NB4 (cell line): Measurements from ENCODE around the gene CLCN7.

Source experiments
- DNase-seq: peaks from one replicate; pipeline ENCODE4 v3.0.0; 2010; ENCODE audit warnings: low read depth
- H3K4me3 ChIP-seq: one replicate; pipeline ENCODE4 v1.5.1; 2011; ENCODE audit warnings: mild to moderate bottlenecking, low read depth, low read length, moderate library complexity
- MYC ChIP-seq: IDR thresholded peaks from 2 replicates; pipeline ENCODE4 v1.6.1; 2011; ENCODE audit warnings: low read depth, low read length
- POLR2A ChIP-seq: IDR thresholded peaks from 2 replicates; pipeline ENCODE4 v1.6.1; 2011; ENCODE audit warnings: mild to moderate bottlenecking; ENCODE audit not compliant: insufficient read length; ENCODE audit errors: extremely low read depth
- TF ChIP-seq, protein P1 (sequence below): IDR thresholded peaks from one replicate; pipeline ENCODE4 v1.5.1; 2012; ENCODE audit warnings: low read depth, low read length
- TF ChIP-seq, protein P2 (sequence below): IDR thresholded peaks from 2 replicates; pipeline ENCODE4 v1.6.1; 2011; ENCODE audit warnings: low read depth, low read length

Gene CLCN7

DNA sequence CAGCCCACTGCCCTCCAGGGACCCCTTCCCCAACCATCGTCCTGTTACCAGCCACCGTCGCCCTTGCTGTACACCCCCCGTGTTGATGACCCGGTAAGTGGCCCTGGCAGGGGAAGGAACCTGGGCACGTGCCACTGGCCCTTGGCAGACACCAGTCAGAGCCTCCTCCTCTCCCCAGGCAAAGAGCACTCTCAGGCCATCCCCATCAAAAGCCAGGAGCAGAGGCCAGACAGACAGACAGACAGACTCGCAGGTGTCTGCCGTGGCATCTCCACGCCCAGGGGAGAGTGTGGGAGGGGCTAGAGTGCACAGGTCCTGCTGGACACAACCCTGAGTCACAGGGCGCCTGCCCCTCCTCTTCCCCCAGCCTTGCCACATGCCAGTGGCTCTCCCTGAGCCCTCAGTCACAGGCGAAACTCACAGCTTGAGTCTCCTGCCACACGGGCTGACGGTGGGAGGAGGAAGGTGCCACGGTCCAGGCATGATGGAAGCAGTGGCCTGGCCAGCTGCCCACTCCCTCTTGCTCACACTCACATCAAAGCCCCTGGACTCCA is 7.8 kb downstream of the CLCN7 start:
- TF ChIP-seq, protein P1, sequence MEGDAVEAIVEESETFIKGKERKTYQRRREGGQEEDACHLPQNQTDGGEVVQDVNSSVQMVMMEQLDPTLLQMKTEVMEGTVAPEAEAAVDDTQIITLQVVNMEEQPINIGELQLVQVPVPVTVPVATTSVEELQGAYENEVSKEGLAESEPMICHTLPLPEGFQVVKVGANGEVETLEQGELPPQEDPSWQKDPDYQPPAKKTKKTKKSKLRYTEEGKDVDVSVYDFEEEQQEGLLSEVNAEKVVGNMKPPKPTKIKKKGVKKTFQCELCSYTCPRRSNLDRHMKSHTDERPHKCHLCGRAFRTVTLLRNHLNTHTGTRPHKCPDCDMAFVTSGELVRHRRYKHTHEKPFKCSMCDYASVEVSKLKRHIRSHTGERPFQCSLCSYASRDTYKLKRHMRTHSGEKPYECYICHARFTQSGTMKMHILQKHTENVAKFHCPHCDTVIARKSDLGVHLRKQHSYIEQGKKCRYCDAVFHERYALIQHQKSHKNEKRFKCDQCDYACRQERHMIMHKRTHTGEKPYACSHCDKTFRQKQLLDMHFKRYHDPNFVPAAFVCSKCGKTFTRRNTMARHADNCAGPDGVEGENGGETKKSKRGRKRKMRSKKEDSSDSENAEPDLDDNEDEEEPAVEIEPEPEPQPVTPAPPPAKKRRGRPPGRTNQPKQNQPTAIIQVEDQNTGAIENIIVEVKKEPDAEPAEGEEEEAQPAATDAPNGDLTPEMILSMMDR = no peak
- TF ChIP-seq, protein P2, sequence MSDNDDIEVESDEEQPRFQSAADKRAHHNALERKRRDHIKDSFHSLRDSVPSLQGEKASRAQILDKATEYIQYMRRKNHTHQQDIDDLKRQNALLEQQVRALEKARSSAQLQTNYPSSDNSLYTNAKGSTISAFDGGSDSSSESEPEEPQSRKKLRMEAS = no peak
- TF ChIP-seq POLR2A = no peak
- no peak for TF ChIP-seq MYC
- H3K4me3 ChIP-seq = no peak overlapping the region
- DNase-seq = no peak

DNA sequence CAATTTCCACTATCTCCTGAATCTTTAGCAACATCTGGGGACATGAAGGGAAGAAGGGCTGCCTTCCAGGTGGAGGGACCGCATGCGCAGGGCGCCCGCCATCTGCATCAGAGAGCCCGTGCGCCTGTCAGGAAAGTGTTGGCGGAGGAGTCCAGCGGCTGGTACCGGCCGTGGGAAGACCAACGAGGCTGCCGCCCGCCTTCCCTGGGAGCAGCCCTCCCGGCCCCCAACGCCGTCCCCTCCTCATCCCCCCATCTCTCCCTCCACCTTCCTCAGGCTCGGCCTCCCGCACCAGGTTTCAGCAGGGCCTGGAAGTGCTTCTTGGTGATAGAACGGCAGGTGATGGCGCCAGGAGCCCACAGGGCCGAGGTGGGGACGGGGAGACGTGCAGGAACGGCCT is 8.8 kb downstream of the CLCN7 start:
- H3K4me3 ChIP-seq = no peak overlapping the region
- no peak for DNase-seq
- TF ChIP-seq MYC = no peak
- TF ChIP-seq, protein P1 = no peak
- no peak for TF ChIP-seq POLR2A
- TF ChIP-seq, protein P2 = no peak

DNA sequence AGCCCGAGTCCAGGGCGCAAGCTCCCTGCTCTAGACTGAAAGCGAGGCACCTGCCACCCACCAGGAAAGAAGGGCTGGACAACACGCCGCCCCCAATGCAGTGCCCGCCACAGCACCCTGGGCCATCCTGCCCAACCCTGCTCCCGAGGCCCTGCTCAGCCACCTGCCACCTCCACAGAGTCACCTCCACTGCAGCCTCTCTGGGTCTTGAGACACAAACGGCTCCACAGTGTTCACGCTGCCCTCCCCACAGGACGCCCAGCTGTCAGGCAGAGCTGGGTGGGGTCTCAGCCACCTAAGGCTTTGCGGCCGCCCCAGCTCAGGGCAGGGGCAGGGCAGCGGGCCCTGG is 9.3 kb downstream of the CLCN7 start:
- TF ChIP-seq, protein P1 = no peak
- no peak for TF ChIP-seq MYC
- TF ChIP-seq, protein P2 = no peak
- no peak for TF ChIP-seq POLR2A
- DNase-seq = no peak
- H3K4me3 ChIP-seq = no peak overlapping the region

DNA sequence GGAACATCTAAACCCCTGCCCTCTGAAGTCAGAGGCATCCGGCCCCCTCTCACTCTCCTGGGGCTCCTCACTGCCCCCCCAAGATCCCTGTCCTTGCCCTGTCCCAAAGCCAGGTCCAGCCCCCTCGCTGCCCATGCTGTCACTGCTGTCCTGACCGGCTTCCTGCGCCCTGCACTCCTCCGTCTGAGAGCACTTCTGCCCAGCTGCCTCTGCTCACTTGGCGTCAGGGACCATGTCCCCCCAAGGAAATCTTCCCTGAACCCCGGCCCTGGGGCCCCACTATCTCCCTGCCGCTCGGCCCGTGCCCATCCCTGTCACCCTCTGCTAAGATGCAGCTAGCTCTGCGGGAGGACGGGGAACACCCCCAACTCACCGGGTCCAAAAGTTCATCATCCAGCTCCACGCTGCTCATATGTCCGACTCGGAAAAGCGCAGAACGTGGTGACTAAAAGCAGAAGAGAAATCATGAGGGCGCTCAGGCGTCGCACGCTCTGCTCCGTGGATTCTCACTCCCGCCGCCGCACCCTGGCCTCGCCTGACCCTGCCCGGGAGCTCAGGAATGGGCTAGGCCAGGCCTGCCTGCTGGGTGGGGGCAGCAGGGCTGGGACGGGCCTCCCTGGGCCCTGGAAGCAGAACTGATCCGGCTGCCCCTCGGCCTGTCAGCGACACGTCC is 9.8 kb downstream of the CLCN7 start:
- no peak overlapping the region for H3K4me3 ChIP-seq
- DNase-seq = no peak
- TF ChIP-seq POLR2A (no peak), MYC (no peak)
- TF ChIP-seq, protein P2 = no peak
- TF ChIP-seq, protein P1 = no peak

DNA sequence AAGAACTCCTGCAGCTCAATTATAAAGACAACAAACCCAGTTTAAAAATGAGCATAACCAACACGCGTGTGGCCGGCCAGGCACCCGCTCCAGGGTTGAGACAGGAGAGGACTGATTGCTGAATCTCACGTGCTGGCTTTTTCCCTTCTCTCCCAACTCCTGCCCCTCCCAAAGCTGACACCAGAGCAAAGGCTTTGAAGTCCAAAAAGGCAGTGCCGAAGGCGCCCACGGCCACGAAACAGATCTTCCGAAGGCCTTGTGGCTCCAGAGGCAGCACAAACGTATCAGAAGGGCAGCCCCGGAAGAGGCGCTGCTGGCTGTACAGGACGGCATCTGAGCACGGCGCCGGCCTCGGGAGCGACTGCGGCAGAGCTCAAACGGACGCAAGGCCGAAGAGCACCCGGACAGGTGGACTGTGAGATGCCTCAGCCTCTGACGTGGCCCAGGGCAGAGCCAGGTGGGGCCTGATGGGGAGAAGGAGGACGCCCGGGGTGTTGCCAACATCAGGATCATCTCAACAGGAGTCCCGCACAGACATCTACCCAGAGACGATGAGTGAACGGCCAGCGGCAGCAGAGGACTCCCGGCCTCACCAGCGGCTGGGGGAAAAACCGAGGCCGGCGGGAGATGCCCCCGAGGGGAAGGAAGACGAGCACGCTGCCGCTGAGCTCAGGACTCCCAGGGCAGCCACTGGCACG is 10.5 kb downstream of the CLCN7 start:
- no peak for DNase-seq
- TF ChIP-seq MYC (no peak), POLR2A (no peak)
- TF ChIP-seq, protein P1 = no peak
- TF ChIP-seq, protein P2 = no peak
- no peak overlapping the region for H3K4me3 ChIP-seq
